Smooth muscle cell (in vitro differentiated cells): Measurements from ENCODE around the gene RNF223. TPM values are rescaled to one million over a fixed set of nuclear protein-coding genes. Genes with fewer than 3 reads are reported as not detected.
"Not testable (repeated sequence)": the region's sequence is repeated elsewhere in the genome, so short reads cannot be mapped to it uniquely, and the experiment has no call there.

Experiments
- DNase-seq: peaks from one replicate; lab custom pipeline; 2025; ENCODE audit not compliant: unreplicated experiment; lab: John Stamatoyannopoulos, UW
- H2AFZ ChIP-seq: fragments of 200-600 bp; sonication (generic); 2 replicates; pipeline ENCODE4 v1.6.0; 2016; ENCODE audit warnings: antibody characterized with exemption, low read depth, mild to moderate bottlenecking
- H3F3A ChIP-seq: fragments of 200-600 bp; sonication (generic); 2 replicates; pipeline ENCODE4 v1.6.0; 2017; ENCODE audit warnings: antibody characterized with exemption, low read depth
- H3K27ac ChIP-seq: fragments of 200-600 bp; sonication (generic); 2 replicates; pipeline ENCODE4 v1.5.1; 2016; ENCODE audit warnings: low read depth, mild to moderate bottlenecking
- H3K27me3 ChIP-seq: fragments of 200-600 bp; sonication (generic); 2 replicates; pipeline ENCODE4 v1.6.1; 2016; ENCODE audit warnings: low read depth, mild to moderate bottlenecking
- H3K36me3 ChIP-seq: fragments of 200-600 bp; sonication (generic); 2 replicates; pipeline ENCODE4 v1.5.1; 2016; ENCODE audit warnings: low read depth
- H3K4me1 ChIP-seq: fragments of 200-600 bp; sonication (generic); 2 replicates; pipeline ENCODE4 v1.5.1; 2016; ENCODE audit warnings: low read depth
- H3K4me2 ChIP-seq: fragments of 200-600 bp; sonication (generic); 2 replicates; pipeline ENCODE4 v1.6.0; 2016; ENCODE audit warnings: mild to moderate bottlenecking
- H3K4me3 ChIP-seq: fragments of 200-600 bp; sonication (generic); 2 replicates; pipeline ENCODE4 v1.5.1; 2016; ENCODE audit warnings: mild to moderate bottlenecking
- H3K79me2 ChIP-seq: fragments of 200-600 bp; sonication (generic); 2 replicates; pipeline ENCODE4 v1.6.0; 2016; ENCODE audit warnings: low read depth, mild to moderate bottlenecking
- H3K9ac ChIP-seq: fragments of 200-600 bp; sonication (generic); 2 replicates; pipeline ENCODE4 v1.6.0; 2016; ENCODE audit warnings: low read depth
- H3K9me3 ChIP-seq: fragments of 200-600 bp; sonication (generic); replicated peaks from 2 replicates; pipeline ENCODE4 v1.5.1; 2016; ENCODE audit warnings: low read depth
- H4K20me1 ChIP-seq: fragments of 200-600 bp; sonication (generic); 2 replicates; pipeline ENCODE4 v1.6.0; 2016; ENCODE audit warnings: low read depth
- WGBS: methylation state at CpG from one replicate; pipeline ENCODE4 v1.1.7; 2016; ENCODE audit warnings: low lambda C conversion rate; 5-methylcytosine and 5-hydroxymethylcytosine counted together
- polyA plus RNA-seq: library from polyadenylated mRNA; unstranded; fragments of >200 nt; fragmentation: Nextera tagmentation; extraction: Ambion mirVana; gene quantifications from 2 replicates; pipeline ENCODE4 v1.2.1, GENCODE V29; 2016
- total RNA-seq: library from RNA; depleted of rRNA; stranded (reverse); fragments of >200 nt; gene quantifications from 2 replicates; pipeline ENCODE4 v1.2.3, GENCODE V29; 2014
- TF ChIP-seq, protein P1 (sequence below): fragments of 200-600 bp; sonication (generic); IDR thresholded peaks from 2 replicates; pipeline ENCODE4 v1.5.1; 2017; ENCODE audit warnings: borderline replicate concordance, mild to moderate bottlenecking, antibody characterized with exemption; ENCODE audit not compliant: insufficient read depth, poor library complexity, severe bottlenecking

RNF223 gene
- total and polyA plus RNA-seq, 2 experiments from 2014 or later, result 1.6 to 4.3 TPM

DNA sequence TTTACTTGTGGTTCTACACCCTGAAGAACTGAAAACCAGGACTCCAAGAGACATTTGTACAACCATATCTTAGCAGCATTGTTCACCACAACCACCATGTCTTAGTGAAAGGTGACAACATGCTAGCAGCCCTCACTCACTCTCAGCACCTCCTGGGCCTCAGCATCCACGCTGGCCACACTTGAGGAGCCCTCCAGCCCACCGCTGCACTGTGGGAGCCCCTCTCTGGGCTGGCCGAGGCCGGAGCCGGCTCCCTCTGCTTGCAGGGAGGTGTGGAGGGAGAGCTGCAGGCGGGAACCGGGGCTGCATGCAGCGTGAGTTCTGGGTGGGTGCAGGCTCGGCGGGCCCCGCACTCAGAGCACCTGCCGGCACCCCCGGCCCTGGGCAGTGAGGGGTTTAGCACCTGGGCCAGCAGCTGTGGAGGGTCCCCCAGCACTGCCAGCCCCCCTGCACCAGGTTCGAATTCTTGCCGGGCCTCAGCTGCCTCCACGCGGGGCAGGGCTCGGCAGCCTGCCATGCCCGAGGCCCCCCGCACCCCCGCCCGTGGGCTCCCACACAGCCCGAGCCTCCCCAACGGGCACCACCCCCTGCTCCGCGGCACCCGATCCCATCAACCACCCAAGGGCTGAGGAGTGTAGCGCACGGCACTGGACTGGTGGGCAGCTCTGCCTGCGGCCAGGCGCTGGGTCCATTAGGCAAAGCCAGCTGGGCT is 32.6 kb upstream of the RNF223 start:
- Histone ChIP-seq H3K9me3 (no peaks in the 10 kb centered on the region), H3K4me3 (no peak overlapping the region), H4K20me1 (peaks cover 13% of the 10 kb centered on the region), H3K9ac (no peak overlapping the region), H3K27ac (no peak overlapping the region), H3K79me2 (peaks cover 15% of the 10 kb centered on the region), H3K4me1 (no peaks in the 10 kb centered on the region), H2AFZ (no peak overlapping the region), H3K36me3 (no peaks in the 10 kb centered on the region), H3K4me2 (no peak overlapping the region), H3F3A (no peaks in the 10 kb centered on the region), H3K27me3 (no peaks in the 10 kb centered on the region)
- WGBS, result over 99% methylated on average over 18 of the region's 31 CpGs
- no peak for DNase-seq
- TF ChIP-seq, protein P1, sequence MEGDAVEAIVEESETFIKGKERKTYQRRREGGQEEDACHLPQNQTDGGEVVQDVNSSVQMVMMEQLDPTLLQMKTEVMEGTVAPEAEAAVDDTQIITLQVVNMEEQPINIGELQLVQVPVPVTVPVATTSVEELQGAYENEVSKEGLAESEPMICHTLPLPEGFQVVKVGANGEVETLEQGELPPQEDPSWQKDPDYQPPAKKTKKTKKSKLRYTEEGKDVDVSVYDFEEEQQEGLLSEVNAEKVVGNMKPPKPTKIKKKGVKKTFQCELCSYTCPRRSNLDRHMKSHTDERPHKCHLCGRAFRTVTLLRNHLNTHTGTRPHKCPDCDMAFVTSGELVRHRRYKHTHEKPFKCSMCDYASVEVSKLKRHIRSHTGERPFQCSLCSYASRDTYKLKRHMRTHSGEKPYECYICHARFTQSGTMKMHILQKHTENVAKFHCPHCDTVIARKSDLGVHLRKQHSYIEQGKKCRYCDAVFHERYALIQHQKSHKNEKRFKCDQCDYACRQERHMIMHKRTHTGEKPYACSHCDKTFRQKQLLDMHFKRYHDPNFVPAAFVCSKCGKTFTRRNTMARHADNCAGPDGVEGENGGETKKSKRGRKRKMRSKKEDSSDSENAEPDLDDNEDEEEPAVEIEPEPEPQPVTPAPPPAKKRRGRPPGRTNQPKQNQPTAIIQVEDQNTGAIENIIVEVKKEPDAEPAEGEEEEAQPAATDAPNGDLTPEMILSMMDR, result no peak

DNA sequence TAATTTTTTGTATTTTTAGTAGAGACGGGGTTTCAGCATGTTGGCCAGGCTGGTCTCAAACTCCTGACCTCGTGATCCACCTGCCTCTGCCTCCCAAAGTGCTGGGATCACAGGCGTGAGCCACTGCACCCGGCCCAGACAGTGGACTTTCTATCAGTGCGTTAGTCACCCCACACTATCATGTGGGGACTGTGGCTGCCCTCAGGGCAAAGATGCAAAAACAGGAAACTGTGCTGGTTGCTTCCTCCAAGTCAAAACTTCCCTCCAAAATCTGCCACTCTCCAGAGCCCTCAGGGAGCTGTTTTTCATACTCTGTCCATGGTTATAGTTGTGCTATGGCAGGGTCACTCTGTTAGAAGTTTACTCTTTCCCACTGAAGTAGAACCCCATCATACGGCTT is 30.0 kb upstream of the RNF223 start:
- not testable (repeated sequence) for H3K9ac ChIP-seq, H3K4me2 ChIP-seq, H3F3A ChIP-seq, H3K79me2 ChIP-seq, H3K4me1 ChIP-seq, H2AFZ ChIP-seq, H3K9me3 ChIP-seq, H3K27me3 ChIP-seq, H3K4me3 ChIP-seq, DNase-seq, H3K36me3 ChIP-seq, H3K27ac ChIP-seq
- H4K20me1 ChIP-seq, result peaks cover 13% of the 10 kb centered on the region
- 92% methylated on average over 6 of the region's 6 CpGs for WGBS

- Histone ChIP-seq H4K20me1 (peaks cover 13% of the 10 kb centered on the region), H3K27ac (no peak overlapping the region), H3K9me3 (no peaks in the 10 kb centered on the region), H3K79me2 (peaks cover 5% of the 10 kb centered on the region), H3K4me3 (no peak overlapping the region), H3K4me1 (no peaks in the 10 kb centered on the region), H3K36me3 (no peaks in the 10 kb centered on the region), H3K27me3 (no peaks in the 10 kb centered on the region), H3K9ac (no peak overlapping the region), H3F3A (no peaks in the 10 kb centered on the region), H3K4me2 (no peak overlapping the region), H2AFZ (no peak overlapping the region)
- DNase-seq, result no peak
- WGBS, result 96% methylated on average over 7 of the region's 7 CpGs
- TF ChIP-seq, protein P1, result no peak
Measured at GRCh38 chr1:1101503-1101902, 27.4 kb upstream of the RNF223 start.

GRCh38 chr1:1100296-1100695 is 26.2 kb upstream of the RNF223 start:
- Histone ChIP-seq H3K36me3 (no peaks in the 10 kb centered on the region), H3K9me3 (no peaks in the 10 kb centered on the region), H3K4me3 (no peak overlapping the region), H3K9ac (no peak overlapping the region), H2AFZ (no peak overlapping the region), H3K4me1 (no peaks in the 10 kb centered on the region), H3F3A (no peaks in the 10 kb centered on the region), H3K4me2 (no peak overlapping the region), H3K27me3 (no peaks in the 10 kb centered on the region), H3K79me2 (no peaks in the 10 kb centered on the region), H3K27ac (no peak overlapping the region), H4K20me1 (peaks cover 13% of the 10 kb centered on the region)
- TF ChIP-seq, protein P1, result no peak
- 98% methylated on average over 11 of the region's 11 CpGs for WGBS
- DNase-seq, result no peak
